SU-DHL-6 (cell line): Measurements from ENCODE around the gene ALK.

Experiments
- EZH2phosphoT487 ChIP-seq: fragments of 200-600 bp; sonication (generic), shearing (Covaris generic); conservative IDR thresholded peaks from 2 replicates; pipeline ENCODE4 v1.6.1; 2018; ENCODE audit warnings: mild to moderate bottlenecking, antibody characterized with exemption, low read length, moderate library complexity, mixed read lengths
- TF ChIP-seq, protein P1 (sequence below): fragments of 200-600 bp; sonication (generic); IDR thresholded peaks from one replicate; pipeline ENCODE4 v1.5.1; 2017; ENCODE audit warnings: antibody characterized with exemption, mild to moderate bottlenecking, low read length, moderate library complexity; ENCODE audit not compliant: insufficient read depth, poor library complexity, severe bottlenecking

DNA sequence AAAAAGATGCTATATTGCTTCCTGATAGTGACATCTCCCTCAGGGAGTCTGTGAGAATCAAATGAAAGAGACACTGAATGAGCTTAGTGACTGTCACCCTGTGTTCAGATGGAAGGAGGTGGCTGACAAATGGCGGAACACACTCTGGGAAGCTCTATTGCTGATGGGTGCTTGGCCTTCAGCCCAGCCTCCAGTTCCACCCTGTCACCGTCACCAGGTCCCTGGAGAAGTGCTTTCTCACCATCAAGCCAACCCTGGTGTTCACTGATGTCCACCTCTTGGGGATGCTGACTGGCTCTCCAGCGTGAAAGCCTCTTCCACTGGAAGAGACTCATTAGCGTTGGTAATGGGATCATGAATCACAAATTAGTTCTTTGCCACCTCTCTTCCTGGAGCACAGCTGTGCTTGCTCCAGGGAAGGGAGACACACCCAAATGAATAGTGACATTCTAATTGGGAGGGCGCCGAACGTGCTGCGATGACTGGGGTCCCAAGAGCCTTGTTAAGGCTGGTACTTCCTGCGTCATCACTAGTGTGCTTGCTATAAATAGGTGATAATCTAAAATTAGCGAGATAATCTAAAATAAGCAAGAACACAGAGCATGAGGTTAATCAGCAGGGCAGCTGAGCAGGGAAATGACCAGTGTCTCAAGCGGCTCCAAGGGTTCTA, 652.2 kb downstream of the ALK start:
- TF ChIP-seq, protein P1, sequence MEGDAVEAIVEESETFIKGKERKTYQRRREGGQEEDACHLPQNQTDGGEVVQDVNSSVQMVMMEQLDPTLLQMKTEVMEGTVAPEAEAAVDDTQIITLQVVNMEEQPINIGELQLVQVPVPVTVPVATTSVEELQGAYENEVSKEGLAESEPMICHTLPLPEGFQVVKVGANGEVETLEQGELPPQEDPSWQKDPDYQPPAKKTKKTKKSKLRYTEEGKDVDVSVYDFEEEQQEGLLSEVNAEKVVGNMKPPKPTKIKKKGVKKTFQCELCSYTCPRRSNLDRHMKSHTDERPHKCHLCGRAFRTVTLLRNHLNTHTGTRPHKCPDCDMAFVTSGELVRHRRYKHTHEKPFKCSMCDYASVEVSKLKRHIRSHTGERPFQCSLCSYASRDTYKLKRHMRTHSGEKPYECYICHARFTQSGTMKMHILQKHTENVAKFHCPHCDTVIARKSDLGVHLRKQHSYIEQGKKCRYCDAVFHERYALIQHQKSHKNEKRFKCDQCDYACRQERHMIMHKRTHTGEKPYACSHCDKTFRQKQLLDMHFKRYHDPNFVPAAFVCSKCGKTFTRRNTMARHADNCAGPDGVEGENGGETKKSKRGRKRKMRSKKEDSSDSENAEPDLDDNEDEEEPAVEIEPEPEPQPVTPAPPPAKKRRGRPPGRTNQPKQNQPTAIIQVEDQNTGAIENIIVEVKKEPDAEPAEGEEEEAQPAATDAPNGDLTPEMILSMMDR, result no peak
- TF ChIP-seq EZH2phosphoT487, result no peak
